Activated CD4-positive, alpha-beta T cell treated with anti-CD3 and anti-CD28 coated beads for 36 hours (primary cell): ENCODE data around the gene CACHD1. TPM values are rescaled to one million over a fixed set of nuclear protein-coding genes. Genes with fewer than 3 reads are reported as not detected.
"Not testable (repeated sequence)": the region's sequence is repeated elsewhere in the genome, so short reads cannot be mapped to it uniquely, and the experiment has no call there.

Experiments
- ATAC-seq: fragments of 200-7000 bp; cut with Tn5 transposase; one replicate; pipeline ENCODE4 v1.10.0; 2021; ENCODE audit warnings: mild to moderate bottlenecking, moderate library complexity
- CTCF ChIA-PET: fragments of 350-600 bp; sonication (Branson Sonifier 250); formaldehyde crosslinking; loops from one replicate; lab custom pipeline; 2021; ENCODE audit warnings: antibody characterized with exemption; lab: Charles Lee
- POLR2A ChIA-PET: fragments of 350-600 bp; sonication (Branson Sonifier 250); formaldehyde crosslinking; loops from one replicate; lab custom pipeline; 2021; ENCODE audit warnings: antibody characterized with exemption, inconsistent platforms; lab: Charles Lee
- DNase-seq: peaks from one replicate; pipeline ENCODE4 v3.0.0-alpha.2; 2020
- H3K27ac Mint-ChIP-seq: one replicate; pipeline ENCODE4 v1.8.0; 2021; ENCODE audit warnings: mixed read lengths
- H3K27me3 Mint-ChIP-seq: one replicate; pipeline ENCODE4 v1.8.0; 2021; ENCODE audit warnings: mixed read lengths
- H3K36me3 Mint-ChIP-seq: one replicate; pipeline ENCODE4 v1.8.0; 2021; ENCODE audit warnings: low read depth, mixed read lengths
- H3K4me1 Mint-ChIP-seq: one replicate; pipeline ENCODE4 v1.8.0; 2021; ENCODE audit warnings: mixed read lengths
- H3K4me3 Mint-ChIP-seq: one replicate; pipeline ENCODE4 v1.8.0; 2021; ENCODE audit warnings: mild to moderate bottlenecking, moderate library complexity, mixed read lengths
- H3K9me3 Mint-ChIP-seq: one replicate; pipeline ENCODE4 v1.8.0; 2021; ENCODE audit warnings: low read depth, mixed read lengths
- intact Hi-C, 2 experiments: fragments of 100-400 bp; cut with DNase I in 1 of 2; cut with micrococcal nuclease in 1 of 2; formaldehyde crosslinking; loops; one replicate each; pipeline versions ENCODE4 v1.14.2 to v1.15.1; 2022 to 2024; cut with DNase I, micrococcal nuclease
- total RNA-seq, 2 experiments: library from RNA; stranded (reverse); gene quantifications; one replicate each; pipeline ENCODE4 v1.2.3, GENCODE V29; 2021

Gene CACHD1
- total RNA-seq, 2 experiments from 2014 or later: 1.9 to 2.3 TPM

- H3K27me3 Mint-ChIP-seq: peaks cover 7% of the 10 kb centered on the region
- ATAC-seq (no peak), DNase-seq (no peak)
- no peaks in the 10 kb centered on the region for H3K4me1 Mint-ChIP-seq
- CTCF ChIA-PET: no interaction called here
- intact Hi-C loops: no loop called here
- POLR2A ChIA-PET: no interaction called here
- no peaks in the 10 kb centered on the region for H3K9me3 Mint-ChIP-seq
- H3K4me3 Mint-ChIP-seq: no peak overlapping the region
- no peak overlapping the region for H3K27ac Mint-ChIP-seq
- H3K36me3 Mint-ChIP-seq: no peaks in the 10 kb centered on the region
These were observed 235.7 kb downstream of the CACHD1 start for GRCh38 chr1:64705591-64705990.

GRCh38 chr1:64711266-64711665, 241.3 kb downstream of the CACHD1 start:
- no peaks in the 10 kb centered on the region for H3K9me3 Mint-ChIP-seq
- H3K27ac Mint-ChIP-seq: no peak overlapping the region
- H3K4me1 Mint-ChIP-seq: no peaks in the 10 kb centered on the region
- ChIA-PET POLR2A (no interaction called here), CTCF (no interaction called here)
- ATAC-seq: no peak
- no peak overlapping the region for H3K4me3 Mint-ChIP-seq
- intact Hi-C loops: no loop called here
- no peaks in the 10 kb centered on the region for H3K36me3 Mint-ChIP-seq
- DNase-seq: no peak
- peaks cover 2% of the 10 kb centered on the region for H3K27me3 Mint-ChIP-seq

- ChIA-PET POLR2A (no interaction called here), CTCF (no interaction called here)
These were observed 242.1 kb downstream of the CACHD1 start for GRCh38 chr1:64712049-64712448.

GRCh38 chr1:64715186-64715585, 245.3 kb downstream of the CACHD1 start:
- Mint-ChIP-seq H3K4me1 (no peaks in the 10 kb centered on the region), H3K4me3 (no peak overlapping the region), H3K27ac (no peak overlapping the region), H3K9me3 (peaks cover 2% of the 10 kb centered on the region), H3K27me3 (peaks cover 8% of the 10 kb centered on the region), H3K36me3 (no peaks in the 10 kb centered on the region)
- intact Hi-C loops: no loop called here
- DNase-seq (no peak), ATAC-seq (no peak)
- ChIA-PET CTCF (interaction anchor here (0.6 to 1.4 kb wide), 2 partner anchors 8 to 19 kb away, joined by 3 read pairs; no protein-coding TSS in a partner anchor), POLR2A (no interaction called here)

More at GRCh38 chr1:64712049-64712448, 242.1 kb downstream of the CACHD1 start:
- Mint-ChIP-seq H3K4me1 (no peaks in the 10 kb centered on the region), H3K27me3 (peaks cover 2% of the 10 kb centered on the region), H3K36me3 (no peaks in the 10 kb centered on the region), H3K9me3 (no peaks in the 10 kb centered on the region), H3K4me3 (no peak overlapping the region), H3K27ac (no peak overlapping the region)
- DNase-seq (no peak), ATAC-seq (no peak)
- intact Hi-C loops: no loop called here

- Mint-ChIP-seq H3K4me3 (no peak overlapping the region), H3K36me3 (no peaks in the 10 kb centered on the region), H3K27ac (no peak overlapping the region), H3K9me3 (peaks cover 2% of the 10 kb centered on the region), H3K4me1 (no peaks in the 10 kb centered on the region), H3K27me3 (peaks cover 20% of the 10 kb centered on the region)
- no peak for ATAC-seq
- ChIA-PET CTCF (no interaction called here), POLR2A (no interaction called here)
- intact Hi-C loops: no loop called here
- no peak for DNase-seq
These were observed 251.2 kb downstream of the CACHD1 start for GRCh38 chr1:64721135-64721534.

- H3K27ac Mint-ChIP-seq: no peak overlapping the region
- H3K36me3 Mint-ChIP-seq: no peaks in the 10 kb centered on the region
- CTCF ChIA-PET: no interaction called here
- no peak for DNase-seq
- no peaks in the 10 kb centered on the region for H3K4me1 Mint-ChIP-seq
- POLR2A ChIA-PET: no interaction called here
- H3K27me3 Mint-ChIP-seq: peaks cover 20% of the 10 kb centered on the region
- intact Hi-C loops: no loop called here
- no peak overlapping the region for H3K4me3 Mint-ChIP-seq
- peaks cover 2% of the 10 kb centered on the region for H3K9me3 Mint-ChIP-seq
- ATAC-seq: no peak
These were observed 251.7 kb downstream of the CACHD1 start for GRCh38 chr1:64721576-64722145.

GRCh38 chr1:64727861-64728260, 257.9 kb downstream of the CACHD1 start:
- CTCF ChIA-PET: no interaction called here
- no peak for DNase-seq
- no peaks in the 10 kb centered on the region for H3K9me3 Mint-ChIP-seq

DNA sequence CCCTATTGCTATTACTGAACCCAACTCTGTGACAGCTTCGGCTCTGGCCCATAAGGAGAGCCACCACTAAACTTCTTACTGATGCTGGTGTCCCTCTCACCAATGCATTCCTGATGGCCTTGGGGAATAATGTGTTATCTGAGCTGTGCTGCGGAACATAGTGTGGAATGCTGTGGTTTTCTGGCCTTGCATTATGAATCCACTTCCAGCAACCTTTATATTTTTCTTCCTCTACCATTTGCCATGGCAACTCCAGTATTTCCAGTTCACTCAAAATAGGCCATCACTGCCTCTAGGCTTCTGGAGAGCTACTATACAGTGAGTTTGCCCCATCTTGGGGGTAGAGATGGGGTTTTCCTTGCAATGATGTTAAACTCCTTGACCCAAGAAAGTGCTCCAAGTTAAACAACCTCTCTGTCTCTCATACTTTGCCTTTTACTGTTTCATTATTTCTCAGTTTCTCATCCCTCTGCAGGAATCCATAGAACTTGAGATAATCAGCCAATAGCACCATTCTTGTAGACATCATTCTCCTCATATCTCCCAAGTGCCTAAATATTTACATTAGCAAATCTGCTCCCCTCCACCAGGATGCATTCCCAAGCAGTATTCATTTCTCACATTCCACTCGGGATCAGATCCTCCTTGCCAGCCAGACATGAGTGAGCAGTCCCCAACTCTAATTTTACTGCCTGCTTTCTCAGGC, 263.8 kb downstream of the CACHD1 start:
- POLR2A ChIA-PET: no interaction called here
- Mint-ChIP-seq H3K4me3 (no peak overlapping the region), H3K9me3 (no peaks in the 10 kb centered on the region), H3K36me3 (no peaks in the 10 kb centered on the region), H3K27me3 (peaks cover under 1% of the 10 kb centered on the region), H3K4me1 (no peaks in the 10 kb centered on the region), H3K27ac (no peak overlapping the region)
- CTCF ChIA-PET: no interaction called here
- intact Hi-C loops: no loop called here
- DNase-seq: no peak
- no peak for ATAC-seq

More at GRCh38 chr1:64727861-64728260, 257.9 kb downstream of the CACHD1 start:
- no peak for ATAC-seq
- POLR2A ChIA-PET: interaction anchor here (0.6 kb wide), 1 partner anchor 1286 kb away, joined by 7 read pairs; no protein-coding TSS in a partner anchor
- no peak overlapping the region for H3K27ac Mint-ChIP-seq
- H3K36me3 Mint-ChIP-seq: no peaks in the 10 kb centered on the region
- peaks cover 8% of the 10 kb centered on the region for H3K27me3 Mint-ChIP-seq
- no peaks in the 10 kb centered on the region for H3K4me1 Mint-ChIP-seq
- intact Hi-C loops: no loop called here
- H3K4me3 Mint-ChIP-seq: no peak overlapping the region

DNA sequence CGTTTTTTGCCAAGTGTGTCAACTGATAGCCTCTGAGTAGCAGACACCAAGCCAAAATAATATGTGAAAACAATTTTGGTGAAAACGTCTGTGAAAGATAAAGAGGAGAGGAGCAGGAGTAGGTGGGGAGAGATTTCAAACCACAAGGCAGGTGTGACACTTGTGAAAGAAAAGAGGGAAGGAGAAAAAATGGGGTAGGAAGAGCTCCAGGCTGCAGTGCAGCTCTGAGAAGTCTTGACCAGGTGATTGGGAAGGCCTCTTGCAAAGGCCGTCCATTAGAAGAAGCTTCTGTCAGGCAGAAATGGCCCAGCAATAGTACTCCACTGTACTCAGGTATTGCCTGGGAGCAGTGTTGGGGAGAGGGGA, 264.3 kb downstream of the CACHD1 start:
- ChIA-PET CTCF (interaction anchor here (0.7 kb wide), 1 partner anchor 19 kb away, joined by 3 read pairs; no protein-coding TSS in a partner anchor), POLR2A (no interaction called here)
- no peak for DNase-seq
- ATAC-seq: no peak
- intact Hi-C loops: no loop called here
- Mint-ChIP-seq H3K27ac (no peak overlapping the region), H3K4me3 (no peak overlapping the region), H3K27me3 (peaks cover 2% of the 10 kb centered on the region), H3K36me3 (no peaks in the 10 kb centered on the region), H3K4me1 (no peaks in the 10 kb centered on the region), H3K9me3 (no peaks in the 10 kb centered on the region)

- CTCF ChIA-PET, H3K36me3 Mint-ChIP-seq, DNase-seq, H3K27ac Mint-ChIP-seq, POLR2A ChIA-PET, H3K4me3 Mint-ChIP-seq, H3K9me3 Mint-ChIP-seq, H3K27me3 Mint-ChIP-seq, ATAC-seq: not testable (repeated sequence)
- H3K4me1 Mint-ChIP-seq: peaks cover 12% of the 10 kb centered on the region
- intact Hi-C loops: loop anchor here in 1 of 2 experiments (10.0 kb wide), 2 partner anchors 224 to 324 kb away; partner anchors contain the start of gene JAK1
These were observed 270.8 kb downstream of the CACHD1 start for GRCh38 chr1:64740687-64741086.
